Type B pancreatic cell (in vitro differentiated cells): ENCODE data around the gene KPNB1. TPM values are rescaled to one million over a fixed set of nuclear protein-coding genes. Genes with fewer than 3 reads are reported as not detected.
A peak's percentile ranks its signal among the peaks of the same experiment; 100 is the strongest.

Experiments used
- DNase-seq: peaks from one replicate; pipeline ENCODE4 v3.0.0; 2021; ENCODE audit warnings: mixed read lengths; ENCODE audit not compliant: unreplicated experiment; ENCODE audit errors: extremely low spot score
- H3K27ac Mint-ChIP-seq: 2 replicates; pipeline ENCODE4 v1.8.0; 2021; ENCODE audit warnings: mild to moderate bottlenecking, mixed read lengths
- H3K27me3 Mint-ChIP-seq: 2 replicates; pipeline ENCODE4 v1.8.0; 2021; ENCODE audit warnings: mixed read lengths
- H3K36me3 Mint-ChIP-seq: 2 replicates; pipeline ENCODE4 v1.8.0; 2021; ENCODE audit warnings: mixed read lengths
- H3K4me1 Mint-ChIP-seq: one replicate; pipeline ENCODE4 v1.8.0; 2021; ENCODE audit warnings: mixed read lengths; ENCODE audit not compliant: unreplicated experiment
- H3K4me3 Mint-ChIP-seq: 2 replicates; pipeline ENCODE4 v1.8.0; 2021; ENCODE audit warnings: mild to moderate bottlenecking, mixed read lengths
- H3K9me3 Mint-ChIP-seq: 2 replicates; pipeline ENCODE4 v1.8.0; 2021; ENCODE audit warnings: mixed read lengths
- CTCF ChIP-seq: fragments of 200-600 bp; sonication (generic); conservative IDR thresholded peaks from 2 replicates; pipeline ENCODE4 v1.5.0; 2021; ENCODE audit warnings: antibody characterized with exemption, mild to moderate bottlenecking
- total RNA-seq: library from RNA; stranded (reverse); gene quantifications from 2 replicates; pipeline ENCODE4 v1.2.1, GENCODE V29; 2021; ENCODE audit warnings: low replicate concordance

The KPNB1 gene
- total RNA-seq, 1 donor from 2014 or later = 372 TPM

- no peak for DNase-seq
- no peaks in the 10 kb centered on the region for H3K9me3 Mint-ChIP-seq
- H3K27ac Mint-ChIP-seq = no peak overlapping the region
- H3K27me3 Mint-ChIP-seq = no peaks in the 10 kb centered on the region
- H3K4me1 Mint-ChIP-seq = peaks cover 4% of the 10 kb centered on the region
- peaks cover 37% of the 10 kb centered on the region for H3K36me3 Mint-ChIP-seq
- no peak for TF ChIP-seq CTCF
- H3K4me3 Mint-ChIP-seq = no peak overlapping the region
These were observed 19.4 kb downstream of the KPNB1 start for GRCh38 chr17:47669081-47669480.

- TF ChIP-seq CTCF = no peak
- H3K36me3 Mint-ChIP-seq = peaks cover 41% of the 10 kb centered on the region
- H3K27ac Mint-ChIP-seq = peak overlapping the region; percentile 30
- no peaks in the 10 kb centered on the region for H3K9me3 Mint-ChIP-seq
- no peaks in the 10 kb centered on the region for H3K4me1 Mint-ChIP-seq
- H3K4me3 Mint-ChIP-seq = no peak overlapping the region
- DNase-seq = no peak
- no peaks in the 10 kb centered on the region for H3K27me3 Mint-ChIP-seq
These were observed 20.3 kb downstream of the KPNB1 start for GRCh38 chr17:47670064-47670463.

GRCh38 chr17:47674499-47674898 is 24.8 kb downstream of the KPNB1 start:
- DNase-seq = no peak
- Mint-ChIP-seq H3K27me3 (no peaks in the 10 kb centered on the region), H3K27ac (peak overlapping the region; percentile 7), H3K36me3 (peaks cover 50% of the 10 kb centered on the region), H3K4me3 (no peak overlapping the region), H3K9me3 (no peaks in the 10 kb centered on the region), H3K4me1 (no peaks in the 10 kb centered on the region)
- TF ChIP-seq CTCF = no peak

- no peak for DNase-seq
- Mint-ChIP-seq H3K36me3 (peaks cover 48% of the 10 kb centered on the region), H3K4me3 (no peak overlapping the region), H3K27ac (no peak overlapping the region), H3K9me3 (no peaks in the 10 kb centered on the region), H3K27me3 (no peaks in the 10 kb centered on the region), H3K4me1 (no peaks in the 10 kb centered on the region)
- no peak for TF ChIP-seq CTCF
These were observed 25.9 kb downstream of the KPNB1 start for GRCh38 chr17:47675380-47676198.

- H3K4me3 Mint-ChIP-seq = no peak overlapping the region
- no peak for TF ChIP-seq CTCF
- H3K36me3 Mint-ChIP-seq = peaks cover 50% of the 10 kb centered on the region
- H3K27me3 Mint-ChIP-seq = no peaks in the 10 kb centered on the region
- H3K4me1 Mint-ChIP-seq = no peaks in the 10 kb centered on the region
- no peaks in the 10 kb centered on the region for H3K9me3 Mint-ChIP-seq
- DNase-seq = no peak
- no peak overlapping the region for H3K27ac Mint-ChIP-seq
These were observed 26.4 kb downstream of the KPNB1 start for GRCh38 chr17:47676199-47676472.
